Glutamatergic neuron (in vitro differentiated cells): ENCODE measurements around the gene TMEM242. TPM values are rescaled to one million over a fixed set of nuclear protein-coding genes. Genes with fewer than 3 reads are reported as not detected.

ENCODE experiments used
- DNase-seq: peaks from one replicate; pipeline ENCODE4 v3.0.0; 2022
- H3K27ac Mint-ChIP-seq: one replicate; pipeline ENCODE4 v1.8.0; 2020; ENCODE audit warnings: mild to moderate bottlenecking, mixed read lengths, inconsistent platforms; ENCODE audit not compliant: unreplicated experiment
- H3K27me3 Mint-ChIP-seq: one replicate; pipeline ENCODE4 v1.8.0; 2020; ENCODE audit warnings: mild to moderate bottlenecking, moderate library complexity, mixed read lengths, inconsistent platforms; ENCODE audit not compliant: unreplicated experiment
- H3K36me3 Mint-ChIP-seq: one replicate; pipeline ENCODE4 v1.8.0; 2020; ENCODE audit warnings: mild to moderate bottlenecking, mixed read lengths, inconsistent platforms; ENCODE audit not compliant: unreplicated experiment
- H3K4me1 Mint-ChIP-seq: one replicate; pipeline ENCODE4 v1.8.0; 2020; ENCODE audit warnings: mild to moderate bottlenecking, low read depth, mixed read lengths, inconsistent platforms; ENCODE audit not compliant: unreplicated experiment
- H3K4me3 Mint-ChIP-seq: one replicate; pipeline ENCODE4 v1.8.0; 2020; ENCODE audit warnings: mild to moderate bottlenecking, mixed read lengths, inconsistent platforms; ENCODE audit not compliant: unreplicated experiment
- H3K9me3 Mint-ChIP-seq: one replicate; pipeline ENCODE4 v1.8.0; 2020; ENCODE audit warnings: mild to moderate bottlenecking, moderate library complexity, mixed read lengths, inconsistent platforms; ENCODE audit not compliant: unreplicated experiment
- CTCF ChIP-seq: fragments of 200-600 bp; sonication (generic); IDR thresholded peaks from one replicate; pipeline ENCODE4 v1.5.0; 2021; ENCODE audit not compliant: partially characterized antibody, unreplicated experiment
- total RNA-seq: library from RNA; stranded (reverse); fragmentation: NEBNext Ultra II Directional; extraction: Animal tissue kit (Norgen Biotek cat#: 25700); gene quantifications from one replicate; pipeline ENCODE4 v1.2.1, GENCODE V29; 2021; ENCODE audit not compliant: unreplicated experiment

TMEM242 gene
- total RNA-seq, 1 donor from 2014 or later = 19.7 TPM

GRCh38 chr6:157366648-157367047 is 43.3 kb upstream of the TMEM242 start:
- H3K27me3 Mint-ChIP-seq = peaks cover 2% of the 10 kb centered on the region
- H3K9me3 Mint-ChIP-seq = no peaks in the 10 kb centered on the region
- TF ChIP-seq CTCF = no peak
- no peak for DNase-seq
- no peak overlapping the region for H3K4me3 Mint-ChIP-seq
- no peaks in the 10 kb centered on the region for H3K36me3 Mint-ChIP-seq
- no peak overlapping the region for H3K27ac Mint-ChIP-seq
- no peaks in the 10 kb centered on the region for H3K4me1 Mint-ChIP-seq

GRCh38 chr6:157364705-157365104 is 41.4 kb upstream of the TMEM242 start:
- TF ChIP-seq CTCF = no peak
- Mint-ChIP-seq H3K36me3 (no peaks in the 10 kb centered on the region), H3K27me3 (peaks cover 2% of the 10 kb centered on the region), H3K9me3 (no peaks in the 10 kb centered on the region), H3K4me1 (no peaks in the 10 kb centered on the region), H3K4me3 (no peak overlapping the region), H3K27ac (no peak overlapping the region)
- no peak for DNase-seq

DNA sequence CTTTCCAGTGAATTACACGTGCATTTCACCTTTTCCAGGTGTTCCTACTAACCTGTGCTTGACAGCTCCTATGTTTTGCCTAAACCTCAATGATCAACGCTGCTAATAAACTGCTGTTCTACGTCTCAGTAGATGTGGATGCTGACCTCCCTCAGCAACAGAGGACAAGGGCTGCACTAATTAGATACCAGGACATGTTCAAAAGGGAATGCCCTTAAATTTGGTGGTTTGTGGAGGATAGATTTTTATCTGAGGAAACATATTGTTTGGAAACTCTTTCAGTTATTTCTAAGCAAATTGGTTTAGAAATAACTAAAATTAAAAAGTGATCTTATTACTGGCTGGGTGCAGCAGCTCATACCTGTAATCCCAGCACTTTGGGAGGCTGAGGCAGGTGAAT is 38.6 kb upstream of the TMEM242 start:
- DNase-seq = no peak
- Mint-ChIP-seq H3K4me1 (peaks cover 4% of the 10 kb centered on the region), H3K9me3 (peaks cover 3% of the 10 kb centered on the region), H3K4me3 (no peak overlapping the region), H3K36me3 (no peaks in the 10 kb centered on the region), H3K27ac (no peak overlapping the region), H3K27me3 (no peaks in the 10 kb centered on the region)
- no peak for TF ChIP-seq CTCF

- DNase-seq = no peak
- Mint-ChIP-seq H3K4me3 (no peak overlapping the region), H3K4me1 (peaks cover 4% of the 10 kb centered on the region), H3K36me3 (no peaks in the 10 kb centered on the region), H3K27me3 (no peaks in the 10 kb centered on the region), H3K27ac (no peak overlapping the region), H3K9me3 (peaks cover 5% of the 10 kb centered on the region)
- no peak for TF ChIP-seq CTCF
These were observed 35.0 kb upstream of the TMEM242 start for GRCh38 chr6:157358287-157358686.

GRCh38 chr6:157346373-157346772 is 23.1 kb upstream of the TMEM242 start:
- Mint-ChIP-seq H3K27me3 (peaks cover 2% of the 10 kb centered on the region), H3K4me1 (no peaks in the 10 kb centered on the region), H3K9me3 (no peaks in the 10 kb centered on the region), H3K36me3 (peaks cover 7% of the 10 kb centered on the region), H3K4me3 (no peak overlapping the region), H3K27ac (no peak overlapping the region)
- TF ChIP-seq CTCF = no peak
- no peak for DNase-seq
